ENCODE data around the gene GTF2A1L. TPM values are rescaled to one million over a fixed set of nuclear protein-coding genes. Genes with fewer than 3 reads are reported as not detected.
A peak's percentile ranks its signal among the peaks of the same experiment; 100 is the strongest.

Gene GTF2A1L
- polyA plus RNA-seq, 2 of the 4 experiments (the other 2 are of a cell fraction): not detected

DNA sequence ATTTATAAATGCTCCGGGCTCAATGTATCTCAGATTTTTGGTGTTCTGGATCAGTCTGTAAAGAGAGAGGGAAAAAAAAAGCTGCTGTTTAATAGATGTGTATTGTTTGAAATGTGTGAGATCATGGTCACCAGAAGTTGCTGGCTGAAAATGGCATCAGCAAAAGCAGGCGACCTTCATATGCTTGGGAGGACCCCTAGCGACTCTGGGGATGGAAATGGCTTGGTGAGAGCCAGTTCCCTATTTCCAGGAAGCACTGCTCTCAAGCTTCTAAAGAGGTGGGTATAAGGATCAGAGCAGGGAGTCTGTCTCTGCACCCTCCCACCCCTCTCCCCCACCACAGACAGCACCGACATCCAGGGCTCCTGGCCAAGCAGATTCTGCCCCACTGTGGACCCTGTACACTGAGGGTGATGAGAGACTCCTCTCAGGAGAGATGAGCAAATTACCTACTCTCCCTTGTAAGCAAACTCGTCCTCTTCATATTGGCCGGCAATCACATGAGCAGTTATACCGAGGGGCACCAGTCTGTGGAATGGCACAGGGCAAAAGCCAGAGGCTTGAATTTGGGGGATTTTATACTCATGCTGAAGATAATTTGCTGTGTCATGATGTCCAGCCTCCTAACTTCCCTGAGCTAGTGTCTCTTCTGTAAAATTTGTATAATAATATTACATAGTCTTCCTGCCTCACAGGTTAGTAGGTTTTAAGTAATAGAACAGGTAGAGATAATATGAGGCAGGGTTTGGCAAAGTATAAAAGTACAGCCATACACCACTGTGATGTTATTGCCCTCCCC is 108.2 kb downstream of the GTF2A1L start:
- 30% methylated on average over 7 of the region's 7 CpGs for WGBS (ENCODE audit: missing lambda C conversion rate)
- ChIA-PET CTCF (no interaction called here), POLR2A (no interaction called here)
- ATAC-seq (peak in 1 of 2 experiments; percentile 44; a peak in 3 of 6 replicates), FAIRE-seq (no peak), DNase-seq (ENCODE audit: low read depth in 1 of 2, low spot score in 1 of 2) (no peak)
- no peak overlapping the region for H3K27ac ChIP-seq
- H3K9me3 ChIP-seq: no peaks in the 10 kb centered on the region
- H3K4me2 ChIP-seq: no peak overlapping the region
- no peak overlapping the region for H3K4me3 ChIP-seq
- TF ChIP-seq REST (IDR thresholded peaks at IDR 0.05): no peak
- no peak for TF ChIP-seq HOXB5 (CRISPR knock-in tag; IDR thresholded peaks at IDR 0.05)
- TF ChIP-seq NFE2L2 (conservative IDR thresholded peaks at IDR 0.05; ENCODE audit: low read length): 0 out of 2 replicates have a peak, but pooled peaks have one; percentile 20
- TF ChIP-seq EHMT2 (IDR thresholded peaks at IDR 0.05; ENCODE audit: low read depth): no peak
- no peak for TF ChIP-seq ESRRA (IDR thresholded peaks at IDR 0.05; ENCODE audit: borderline replicate concordance, low read length)
- TF ChIP-seq CEBPB (IDR thresholded peaks at IDR 0.05): no peak
- TF ChIP-seq MAFK (IDR thresholded peaks at IDR 0.05; ENCODE audit: partially characterized antibody): peak; percentile 34
- TF ChIP-seq RAD21 (conservative IDR thresholded peaks at IDR 0.05 in 1 of 2, IDR thresholded peaks at IDR 0.05 in 1 of 2): peak in 1 of 2 experiments; percentile 31; a peak in 1 of 5 replicates
- no peaks in the 10 kb centered on the region for H3K4me1 ChIP-seq

GRCh38 chr2:48727560-48727959 is 109.9 kb downstream of the GTF2A1L start:
- no peak overlapping the region for H3K4me3 ChIP-seq
- 17% methylated on average over 2 of the region's 2 CpGs for WGBS (ENCODE audit: missing lambda C conversion rate)
- no peak overlapping the region for H3K27ac ChIP-seq
- ChIA-PET CTCF (interaction anchor here (1.2 kb wide), 1 partner anchor 105 kb away, joined by 3 read pairs; no protein-coding TSS in a partner anchor), POLR2A (no interaction called here)
- no peaks in the 10 kb centered on the region for H3K9me3 ChIP-seq
- DNase-seq (ENCODE audit: low read depth in 1 of 2, low spot score in 1 of 2) (no peak), FAIRE-seq (no peak), ATAC-seq (no peak)
- H3K4me2 ChIP-seq: no peak overlapping the region
- TF ChIP-seq MYC (IDR thresholded peaks at IDR 0.05; ENCODE audit: borderline replicate concordance, low read length): no peak
- TF ChIP-seq, protein P1, sequence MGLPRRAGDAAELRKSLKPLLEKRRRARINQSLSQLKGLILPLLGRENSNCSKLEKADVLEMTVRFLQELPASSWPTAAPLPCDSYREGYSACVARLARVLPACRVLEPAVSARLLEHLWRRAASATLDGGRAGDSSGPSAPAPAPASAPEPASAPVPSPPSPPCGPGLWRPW (IDR thresholded peaks at IDR 0.05): no peak
- TF ChIP-seq, protein P2, sequence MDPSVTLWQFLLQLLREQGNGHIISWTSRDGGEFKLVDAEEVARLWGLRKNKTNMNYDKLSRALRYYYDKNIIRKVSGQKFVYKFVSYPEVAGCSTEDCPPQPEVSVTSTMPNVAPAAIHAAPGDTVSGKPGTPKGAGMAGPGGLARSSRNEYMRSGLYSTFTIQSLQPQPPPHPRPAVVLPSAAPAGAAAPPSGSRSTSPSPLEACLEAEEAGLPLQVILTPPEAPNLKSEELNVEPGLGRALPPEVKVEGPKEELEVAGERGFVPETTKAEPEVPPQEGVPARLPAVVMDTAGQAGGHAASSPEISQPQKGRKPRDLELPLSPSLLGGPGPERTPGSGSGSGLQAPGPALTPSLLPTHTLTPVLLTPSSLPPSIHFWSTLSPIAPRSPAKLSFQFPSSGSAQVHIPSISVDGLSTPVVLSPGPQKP (IDR thresholded peaks at IDR 0.05; ENCODE audit: low read depth, low read length): no peak
- TF ChIP-seq MAZ (IDR thresholded peaks at IDR 0.05; ENCODE audit: borderline replicate concordance, low read depth, low read length): no peak
- TF ChIP-seq EP300 (IDR thresholded peaks at IDR 0.05): no peak
- TF ChIP-seq, protein P3, sequence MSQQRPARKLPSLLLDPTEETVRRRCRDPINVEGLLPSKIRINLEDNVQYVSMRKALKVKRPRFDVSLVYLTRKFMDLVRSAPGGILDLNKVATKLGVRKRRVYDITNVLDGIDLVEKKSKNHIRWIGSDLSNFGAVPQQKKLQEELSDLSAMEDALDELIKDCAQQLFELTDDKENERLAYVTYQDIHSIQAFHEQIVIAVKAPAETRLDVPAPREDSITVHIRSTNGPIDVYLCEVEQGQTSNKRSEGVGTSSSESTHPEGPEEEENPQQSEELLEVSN (IDR thresholded peaks at IDR 0.05; ENCODE audit: borderline replicate concordance, low read depth): no peak
- H3K4me1 ChIP-seq: no peaks in the 10 kb centered on the region

- TF ChIP-seq ZC3H11A (IDR thresholded peaks at IDR 0.05): no peak
- no peaks in the 10 kb centered on the region for H3K9me3 ChIP-seq
- no peak for DNase-seq (ENCODE audit: low read depth in 1 of 2, low spot score in 1 of 2)
- POLR2A ChIA-PET: no interaction called here
- no peak for FAIRE-seq
- 65% methylated on average over 2 of the region's 2 CpGs for WGBS (ENCODE audit: missing lambda C conversion rate)
- no peak overlapping the region for H3K27ac ChIP-seq
- CTCF ChIA-PET: interaction anchor here (1.2 kb wide), 1 partner anchor 105 kb away, joined by 3 read pairs; no protein-coding TSS in a partner anchor
- H3K4me1 ChIP-seq: no peaks in the 10 kb centered on the region
- H3K4me2 ChIP-seq: no peak overlapping the region
- ATAC-seq: no peak
- H3K4me3 ChIP-seq: no peak overlapping the region
Observed at GRCh38 chr2:48728295-48728694, 110.6 kb downstream of the GTF2A1L start.
